NB4 (cell line): Measurements from ENCODE around the gene ABCC8.

Source experiments
- DNase-seq: peaks from one replicate; pipeline ENCODE4 v3.0.0; 2010; ENCODE audit warnings: low read depth
- H3K4me3 ChIP-seq: one replicate; pipeline ENCODE4 v1.5.1; 2011; ENCODE audit warnings: mild to moderate bottlenecking, low read depth, low read length, moderate library complexity
- MAX ChIP-seq: IDR thresholded peaks from 2 replicates; pipeline ENCODE4 v1.6.1; 2011; ENCODE audit warnings: low read depth, low read length
- MYC ChIP-seq: IDR thresholded peaks from 2 replicates; pipeline ENCODE4 v1.6.1; 2011; ENCODE audit warnings: low read depth, low read length
- POLR2A ChIP-seq: IDR thresholded peaks from 2 replicates; pipeline ENCODE4 v1.6.1; 2011; ENCODE audit warnings: mild to moderate bottlenecking; ENCODE audit not compliant: insufficient read length; ENCODE audit errors: extremely low read depth
- TF ChIP-seq, protein P1 (sequence below): IDR thresholded peaks from one replicate; pipeline ENCODE4 v1.5.1; 2012; ENCODE audit warnings: low read depth, low read length

ABCC8 gene

GRCh38 chr11:17369684-17370243 is 106.9 kb downstream of the ABCC8 start:
- TF ChIP-seq, protein P1, sequence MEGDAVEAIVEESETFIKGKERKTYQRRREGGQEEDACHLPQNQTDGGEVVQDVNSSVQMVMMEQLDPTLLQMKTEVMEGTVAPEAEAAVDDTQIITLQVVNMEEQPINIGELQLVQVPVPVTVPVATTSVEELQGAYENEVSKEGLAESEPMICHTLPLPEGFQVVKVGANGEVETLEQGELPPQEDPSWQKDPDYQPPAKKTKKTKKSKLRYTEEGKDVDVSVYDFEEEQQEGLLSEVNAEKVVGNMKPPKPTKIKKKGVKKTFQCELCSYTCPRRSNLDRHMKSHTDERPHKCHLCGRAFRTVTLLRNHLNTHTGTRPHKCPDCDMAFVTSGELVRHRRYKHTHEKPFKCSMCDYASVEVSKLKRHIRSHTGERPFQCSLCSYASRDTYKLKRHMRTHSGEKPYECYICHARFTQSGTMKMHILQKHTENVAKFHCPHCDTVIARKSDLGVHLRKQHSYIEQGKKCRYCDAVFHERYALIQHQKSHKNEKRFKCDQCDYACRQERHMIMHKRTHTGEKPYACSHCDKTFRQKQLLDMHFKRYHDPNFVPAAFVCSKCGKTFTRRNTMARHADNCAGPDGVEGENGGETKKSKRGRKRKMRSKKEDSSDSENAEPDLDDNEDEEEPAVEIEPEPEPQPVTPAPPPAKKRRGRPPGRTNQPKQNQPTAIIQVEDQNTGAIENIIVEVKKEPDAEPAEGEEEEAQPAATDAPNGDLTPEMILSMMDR = no peak
- TF ChIP-seq MYC (no peak), POLR2A (no peak), MAX (no peak)
- no peak overlapping the region for H3K4me3 ChIP-seq
- no peak for DNase-seq

DNA sequence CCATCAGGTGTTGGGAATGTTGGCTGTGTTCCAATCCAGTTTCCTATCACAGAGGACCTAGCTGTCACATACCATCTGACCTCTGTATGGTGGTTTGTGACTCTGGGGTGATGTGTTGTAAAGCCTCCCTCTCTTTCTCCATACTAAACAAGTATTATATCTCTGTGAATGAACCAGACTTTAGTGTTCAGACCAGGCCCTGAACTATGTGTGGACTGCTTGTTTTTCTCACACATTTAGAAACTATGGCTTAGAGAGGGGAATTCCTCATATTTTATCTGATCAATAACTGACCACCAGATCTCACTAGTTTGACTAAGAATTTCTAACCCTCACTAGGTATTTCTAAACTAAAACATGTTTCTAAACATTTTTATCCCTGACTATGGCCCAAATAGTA is 107.6 kb downstream of the ABCC8 start:
- TF ChIP-seq, protein P1 = no peak
- no peak for TF ChIP-seq MYC
- TF ChIP-seq MAX = no peak
- no peak for TF ChIP-seq POLR2A
- H3K4me3 ChIP-seq = no peak overlapping the region
- DNase-seq = no peak

GRCh38 chr11:17368551-17368950 is 108.1 kb downstream of the ABCC8 start:
- TF ChIP-seq, protein P1 = no peak
- H3K4me3 ChIP-seq = no peak overlapping the region
- no peak for DNase-seq

GRCh38 chr11:17366495-17366894 is 110.2 kb downstream of the ABCC8 start:
- no peak for DNase-seq
- TF ChIP-seq, protein P1 = no peak
- no peak for TF ChIP-seq POLR2A
- no peak for TF ChIP-seq MYC
- no peak for TF ChIP-seq MAX
- no peak overlapping the region for H3K4me3 ChIP-seq

DNA sequence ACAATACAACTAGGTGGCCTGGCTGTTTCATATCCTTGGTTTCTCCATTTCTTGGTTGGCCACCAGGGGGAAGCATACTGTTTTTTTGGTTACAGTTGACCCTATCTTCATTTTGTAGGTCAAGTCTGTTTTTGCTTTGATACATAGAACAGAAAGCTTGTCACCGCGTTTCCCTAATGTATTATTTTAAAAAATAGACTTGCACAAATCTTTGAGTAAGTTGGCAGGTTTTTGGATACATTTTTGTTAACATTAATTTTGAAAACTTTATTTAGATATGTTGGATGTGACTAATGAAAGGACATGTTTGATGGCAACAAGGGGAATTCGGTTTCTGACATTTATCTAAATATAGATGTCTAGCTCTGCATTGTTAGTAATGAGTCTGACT is 122.0 kb downstream of the ABCC8 start:
- peak overlapping the region; percentile 86 for H3K4me3 ChIP-seq
- DNase-seq = peak; percentile 88
- TF ChIP-seq, protein P1 = peak; percentile 63
- TF ChIP-seq MYC (0 out of 2 replicates have a peak, but pooled peaks have one; percentile 24), MAX (no peak)

GRCh38 chr11:17353821-17354600 is 122.6 kb downstream of the ABCC8 start:
- peak overlapping the region; percentile 86 for H3K4me3 ChIP-seq
- no peak for DNase-seq
- TF ChIP-seq MYC (no peak), POLR2A (no peak), MAX (no peak)
- TF ChIP-seq, protein P1 = no peak
